HEK293T (cell line): ENCODE measurements around the gene LLCFC1.

Experiments used
- ARNT ChIP-seq: fragments of 450-650 bp; IDR thresholded peaks from 2 replicates; pipeline ENCODE4 v1.6.1; 2017; ENCODE audit warnings: mild to moderate bottlenecking
- BHLHE40 ChIP-seq: fragments of 450-650 bp; IDR thresholded peaks from 2 replicates; pipeline ENCODE4 v1.6.1; 2016; ENCODE audit warnings: mild to moderate bottlenecking, moderate library complexity, borderline replicate concordance
- FOXK2 ChIP-seq: fragments of 450-650 bp; IDR thresholded peaks from 2 replicates; pipeline ENCODE4 v1.6.1; 2016; ENCODE audit warnings: mild to moderate bottlenecking
- FOXM1 ChIP-seq: fragments of 450-650 bp; IDR thresholded peaks from 2 replicates; pipeline ENCODE4 v1.6.1; 2017; ENCODE audit warnings: mild to moderate bottlenecking, borderline replicate concordance
- HDGF ChIP-seq: fragments of 450-650 bp; IDR thresholded peaks from 2 replicates; pipeline ENCODE4 v1.6.1; 2017; ENCODE audit warnings: antibody characterized with exemption, borderline replicate concordance
- LEF1 ChIP-seq: fragments of 450-650 bp; IDR thresholded peaks from 2 replicates; pipeline ENCODE4 v1.6.1; 2017; ENCODE audit warnings: mild to moderate bottlenecking, borderline replicate concordance
- PKNOX1 ChIP-seq: fragments of 450-650 bp; IDR thresholded peaks from 2 replicates; pipeline ENCODE4 v1.6.1; 2016
- SUZ12 ChIP-seq: fragments of 450-650 bp; IDR thresholded peaks from 2 replicates; pipeline ENCODE4 v1.6.1; 2016; ENCODE audit warnings: mild to moderate bottlenecking
- TARDBP ChIP-seq: fragments of 450-650 bp; IDR thresholded peaks from 2 replicates; pipeline ENCODE4 v1.6.1; 2016
- ZNF384 ChIP-seq: fragments of 450-650 bp; IDR thresholded peaks from 2 replicates; pipeline ENCODE4 v1.6.1; 2016

- TF ChIP-seq PKNOX1 (no peak), BHLHE40 (no peak), FOXK2 (no peak), ZNF384 (no peak), TARDBP (no peak), HDGF (no peak), SUZ12 (no peak), ARNT (no peak), FOXM1 (no peak), LEF1 (no peak)
These were observed 47.7 kb upstream of the LLCFC1 start for GRCh38 chr7:142891490-142892082.
